ENCODE measurements around the gene LGALS3.
"Not testable (repeated sequence)": the region's sequence is repeated elsewhere in the genome, so short reads cannot be mapped to it uniquely, and the experiment has no call there.

LGALS3 gene

GRCh38 chr14:55129086-55129427 is at the start of gene LGALS3:
TSS of gene LGALS3 (plus strand) at chr14:55129252. CDS start at chr14:55137374, 8,122 bp downstream.
- no peak for DNase-seq (ENCODE audit: low read depth in 2 of 3, low spot score in 1 of 3)

GRCh38 chr14:55079961-55080360 is 49.1 kb upstream of the LGALS3 start:
- DNase-seq (ENCODE audit: low read depth in 2 of 3, low spot score in 1 of 3), result not testable (repeated sequence)

- DNase-seq (ENCODE audit: low read depth in 2 of 3, low spot score in 1 of 3), result no peak
These were observed 44.5 kb upstream of the LGALS3 start for GRCh38 chr14:55084401-55085059.

GRCh38 chr14:55085060-55085660 is 43.9 kb upstream of the LGALS3 start:
- no peak for DNase-seq (ENCODE audit: low read depth in 2 of 3, low spot score in 1 of 3)

- no peak for DNase-seq (ENCODE audit: low read depth in 2 of 3, low spot score in 1 of 3)
These were observed 42.1 kb upstream of the LGALS3 start for GRCh38 chr14:55086938-55087337.

- no peak for DNase-seq (ENCODE audit: low read depth in 2 of 3, low spot score in 1 of 3)
These were observed 40.7 kb upstream of the LGALS3 start for GRCh38 chr14:55088356-55088755.

- no peak for DNase-seq (ENCODE audit: low read depth in 2 of 3, low spot score in 1 of 3)
These were observed 36.7 kb upstream of the LGALS3 start for GRCh38 chr14:55092341-55092740.

GRCh38 chr14:55094292-55095157 is 34.5 kb upstream of the LGALS3 start:
- no peak for DNase-seq (ENCODE audit: low read depth in 2 of 3, low spot score in 1 of 3)

GRCh38 chr14:55097881-55098560 is 31.0 kb upstream of the LGALS3 start:
- peak; percentile 33 to 54 (median 38) for DNase-seq (ENCODE audit: low read depth in 2 of 3, low spot score in 1 of 3)

- no peak for DNase-seq (ENCODE audit: low read depth in 2 of 3, low spot score in 1 of 3)
These were observed 30.5 kb upstream of the LGALS3 start for GRCh38 chr14:55098561-55098898.

GRCh38 chr14:55099756-55100155 is 29.3 kb upstream of the LGALS3 start:
- no peak for DNase-seq (ENCODE audit: low read depth in 2 of 3, low spot score in 1 of 3)

GRCh38 chr14:55101698-55102097 is 27.4 kb upstream of the LGALS3 start:
- no peak for DNase-seq (ENCODE audit: low read depth in 2 of 3, low spot score in 1 of 3)

GRCh38 chr14:55102141-55102621 is 26.9 kb upstream of the LGALS3 start:
- DNase-seq (ENCODE audit: low read depth in 2 of 3, low spot score in 1 of 3), result peak in 1 of 3 donors; percentile 32

GRCh38 chr14:55103005-55103640 is 25.9 kb upstream of the LGALS3 start:
- DNase-seq (ENCODE audit: low read depth in 2 of 3, low spot score in 1 of 3), result peak in 1 of 3 donors; percentile 45

GRCh38 chr14:55103971-55104954 is 24.8 kb upstream of the LGALS3 start:
- no peak for DNase-seq (ENCODE audit: low read depth in 2 of 3, low spot score in 1 of 3)

GRCh38 chr14:55105991-55106390 is 23.1 kb upstream of the LGALS3 start:
- no peak for DNase-seq (ENCODE audit: low read depth in 2 of 3, low spot score in 1 of 3)

- peak in 1 of 3 donors; percentile 27 for DNase-seq (ENCODE audit: low read depth in 2 of 3, low spot score in 1 of 3)
These were observed 21.1 kb upstream of the LGALS3 start for GRCh38 chr14:55107766-55108554.

- DNase-seq (ENCODE audit: low read depth in 2 of 3, low spot score in 1 of 3), result no peak
These were observed 19.2 kb upstream of the LGALS3 start for GRCh38 chr14:55109836-55110235.

- no peak for DNase-seq (ENCODE audit: low read depth in 2 of 3, low spot score in 1 of 3)
These were observed 17.8 kb upstream of the LGALS3 start for GRCh38 chr14:55111122-55111708.
